ENCODE measurements around the gene ADGRF5.

Gene ADGRF5

GRCh38 chr6:46882645-46883044 lies 39.1 kb downstream of the ADGRF5 start:
- TF ChIP-seq, protein P1, sequence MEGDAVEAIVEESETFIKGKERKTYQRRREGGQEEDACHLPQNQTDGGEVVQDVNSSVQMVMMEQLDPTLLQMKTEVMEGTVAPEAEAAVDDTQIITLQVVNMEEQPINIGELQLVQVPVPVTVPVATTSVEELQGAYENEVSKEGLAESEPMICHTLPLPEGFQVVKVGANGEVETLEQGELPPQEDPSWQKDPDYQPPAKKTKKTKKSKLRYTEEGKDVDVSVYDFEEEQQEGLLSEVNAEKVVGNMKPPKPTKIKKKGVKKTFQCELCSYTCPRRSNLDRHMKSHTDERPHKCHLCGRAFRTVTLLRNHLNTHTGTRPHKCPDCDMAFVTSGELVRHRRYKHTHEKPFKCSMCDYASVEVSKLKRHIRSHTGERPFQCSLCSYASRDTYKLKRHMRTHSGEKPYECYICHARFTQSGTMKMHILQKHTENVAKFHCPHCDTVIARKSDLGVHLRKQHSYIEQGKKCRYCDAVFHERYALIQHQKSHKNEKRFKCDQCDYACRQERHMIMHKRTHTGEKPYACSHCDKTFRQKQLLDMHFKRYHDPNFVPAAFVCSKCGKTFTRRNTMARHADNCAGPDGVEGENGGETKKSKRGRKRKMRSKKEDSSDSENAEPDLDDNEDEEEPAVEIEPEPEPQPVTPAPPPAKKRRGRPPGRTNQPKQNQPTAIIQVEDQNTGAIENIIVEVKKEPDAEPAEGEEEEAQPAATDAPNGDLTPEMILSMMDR (IDR thresholded peaks at IDR 0.05; ENCODE audit: unreplicated experiment in 3 of 3), result no peak
- Mint-ChIP-seq H3K9me3 (no peaks in the 10 kb centered on the region), H3K4me3 (no peak overlapping the region), H3K4me1 (no peaks in the 10 kb centered on the region), H3K27me3 (ENCODE audit: low read depth) (no peaks in the 10 kb centered on the region), H3K36me3 (ENCODE audit: low read depth) (no peaks in the 10 kb centered on the region), H3K27ac (no peak overlapping the region)

DNA sequence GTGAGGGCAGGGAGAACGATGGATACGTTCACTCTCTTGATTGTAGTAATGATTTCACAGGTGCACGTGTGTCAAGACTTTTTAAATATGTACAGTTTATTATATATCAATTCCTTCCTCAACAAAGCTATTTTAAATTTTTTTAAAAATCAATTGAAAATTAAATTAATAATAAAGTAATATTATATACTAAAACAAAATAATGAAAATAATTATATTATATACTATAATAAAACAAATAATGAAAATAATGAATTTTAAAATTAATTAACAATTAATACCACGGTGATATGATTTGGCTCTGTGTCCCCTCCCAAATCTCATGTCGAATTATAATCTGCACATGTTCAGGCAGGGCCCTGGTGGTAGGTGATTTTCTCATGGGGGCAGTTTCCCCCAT lies 42.7 kb downstream of the ADGRF5 start:
- no peaks in the 10 kb centered on the region for H3K27me3 Mint-ChIP-seq (ENCODE audit: low read depth)
- TF ChIP-seq, protein P1 (IDR thresholded peaks at IDR 0.05; ENCODE audit: unreplicated experiment in 3 of 3), result no peak
- no peaks in the 10 kb centered on the region for H3K4me1 Mint-ChIP-seq
- H3K27ac Mint-ChIP-seq, result no peak overlapping the region
- no peak overlapping the region for H3K4me3 Mint-ChIP-seq
- no peaks in the 10 kb centered on the region for H3K9me3 Mint-ChIP-seq
- no peaks in the 10 kb centered on the region for H3K36me3 Mint-ChIP-seq (ENCODE audit: low read depth)

DNA sequence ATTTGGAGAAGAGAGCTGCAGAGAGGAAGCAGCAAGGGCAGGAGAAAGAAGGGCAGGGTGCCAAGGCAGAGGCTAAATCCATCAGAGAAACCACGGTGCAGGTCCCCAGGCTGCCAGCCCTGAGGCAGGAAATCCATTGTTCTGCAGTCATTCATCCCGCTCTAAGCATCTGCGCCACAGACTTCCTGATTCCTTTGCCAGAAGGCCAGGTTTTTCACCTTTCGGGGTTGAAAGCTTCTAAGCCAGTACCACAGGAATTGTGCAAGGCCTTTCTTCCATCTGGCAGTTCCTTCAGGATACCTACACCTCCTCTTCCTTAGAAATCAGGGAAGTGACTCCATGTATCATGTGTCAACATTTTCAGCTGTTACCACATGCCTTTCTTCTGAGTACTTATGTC lies 45.6 kb downstream of the ADGRF5 start:
- H3K9me3 Mint-ChIP-seq, result no peaks in the 10 kb centered on the region
- no peaks in the 10 kb centered on the region for H3K36me3 Mint-ChIP-seq (ENCODE audit: low read depth)
- no peak overlapping the region for H3K27ac Mint-ChIP-seq
- no peak overlapping the region for H3K4me3 Mint-ChIP-seq
- no peaks in the 10 kb centered on the region for H3K27me3 Mint-ChIP-seq (ENCODE audit: low read depth)
- TF ChIP-seq, protein P1 (IDR thresholded peaks at IDR 0.05; ENCODE audit: unreplicated experiment in 3 of 3), result no peak
- H3K4me1 Mint-ChIP-seq, result no peaks in the 10 kb centered on the region

GRCh38 chr6:46867411-46867810 lies 54.3 kb downstream of the ADGRF5 start:
- TF ChIP-seq, protein P1 (IDR thresholded peaks at IDR 0.05; ENCODE audit: unreplicated experiment in 3 of 3), result no peak
- Mint-ChIP-seq H3K36me3 (ENCODE audit: low read depth) (no peaks in the 10 kb centered on the region), H3K9me3 (no peaks in the 10 kb centered on the region), H3K4me3 (no peak overlapping the region), H3K4me1 (no peaks in the 10 kb centered on the region), H3K27ac (no peak overlapping the region), H3K27me3 (ENCODE audit: low read depth) (no peaks in the 10 kb centered on the region)

DNA sequence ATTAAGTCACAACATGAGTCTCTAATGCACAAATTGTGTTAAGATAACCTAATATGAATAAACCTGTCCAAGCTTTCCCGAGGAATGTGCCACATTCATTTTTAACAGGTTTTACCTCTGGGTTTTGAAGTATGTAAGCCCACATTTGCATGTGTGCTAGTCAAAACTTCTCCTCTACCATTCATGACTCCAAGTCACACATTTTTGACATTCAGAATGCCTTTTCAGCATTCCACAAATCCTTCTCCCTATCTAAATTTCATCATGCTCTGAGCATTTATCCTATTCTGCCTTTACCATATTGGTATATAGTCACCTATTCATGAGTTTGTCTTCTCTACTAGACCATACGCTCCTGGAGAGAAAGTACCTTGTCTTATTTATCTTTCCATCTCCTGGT lies 56.5 kb downstream of the ADGRF5 start:
- Mint-ChIP-seq H3K36me3 (ENCODE audit: low read depth) (no peaks in the 10 kb centered on the region), H3K4me1 (no peaks in the 10 kb centered on the region), H3K27ac (no peak overlapping the region), H3K4me3 (no peak overlapping the region), H3K9me3 (no peaks in the 10 kb centered on the region), H3K27me3 (ENCODE audit: low read depth) (no peaks in the 10 kb centered on the region)
- TF ChIP-seq, protein P1 (IDR thresholded peaks at IDR 0.05; ENCODE audit: unreplicated experiment in 3 of 3), result no peak

DNA sequence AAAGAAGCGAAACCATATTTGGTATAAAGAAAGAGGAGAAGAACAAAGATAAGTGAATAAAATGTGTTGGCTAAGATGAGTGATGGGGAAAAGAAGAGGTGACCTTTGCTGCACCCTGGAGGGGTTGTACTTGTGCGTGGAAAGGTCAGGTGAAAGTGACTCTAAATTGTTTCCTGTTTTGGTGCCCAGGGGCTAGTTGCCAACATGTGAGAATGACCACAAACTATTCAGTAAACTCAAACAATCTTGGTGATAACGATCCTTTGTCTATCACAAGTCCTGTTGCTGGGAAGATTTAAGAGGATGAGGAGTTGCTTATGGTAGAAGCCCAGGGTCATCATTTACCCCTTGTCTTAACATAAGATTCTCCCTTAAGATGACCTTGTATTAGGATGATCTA lies 57.9 kb downstream of the ADGRF5 start:
- H3K4me1 Mint-ChIP-seq, result no peaks in the 10 kb centered on the region

More for the DNA sequence above, 57.9 kb downstream of the ADGRF5 start:
- no peaks in the 10 kb centered on the region for H3K27me3 Mint-ChIP-seq (ENCODE audit: low read depth)
- no peak overlapping the region for H3K27ac Mint-ChIP-seq
- H3K36me3 Mint-ChIP-seq (ENCODE audit: low read depth), result no peaks in the 10 kb centered on the region
- H3K4me3 Mint-ChIP-seq, result no peak overlapping the region
- TF ChIP-seq, protein P1 (IDR thresholded peaks at IDR 0.05; ENCODE audit: unreplicated experiment in 3 of 3), result no peak
- H3K9me3 Mint-ChIP-seq, result no peaks in the 10 kb centered on the region
